Spleen (tissue), 11 donors: Measurements from ENCODE around the gene DDX41. TPM values are rescaled to one million over a fixed set of nuclear protein-coding genes. Genes with fewer than 3 reads are reported as not detected.
"Not testable (repeated sequence)": the region's sequence is repeated elsewhere in the genome, so short reads cannot be mapped to it uniquely, and the experiment has no call there.

Experiments
- DNase-seq: peaks from one replicate; pipeline ENCODE4 v3.0.0-alpha.2; 2020
- H3K27ac ChIP-seq, 8 donors: fragments of 200-600 bp; sonication (generic) in 7 of 8; 1 replicate in 4 of 8; 2 replicates in 4 of 8; pipeline versions ENCODE4 v1.5.0 to v1.8.0; 2016 to 2021; ENCODE audit warnings: inconsistent platforms in 4 of 8, mild to moderate bottlenecking in 4 of 8, moderate library complexity in 1 of 8
- H3K27me3 ChIP-seq, 7 donors: fragments of 200-600 bp; sonication (generic) in 6 of 7; replicated peaks in 1 of 7; 1 replicate in 4 of 7; 2 replicates in 3 of 7; pipeline versions ENCODE4 v1.5.0 to v1.8.0; 2016 to 2021; ENCODE audit warnings: inconsistent platforms in 3 of 7, mild to moderate bottlenecking in 1 of 7
- H3K36me3 ChIP-seq, 6 donors: fragments of 200-600 bp; sonication (generic) in 5 of 6; 1 replicate in 4 of 6; 2 replicates in 2 of 6; pipeline versions ENCODE4 v1.5.0 to v1.8.0; 2016 to 2021; ENCODE audit warnings: inconsistent platforms in 2 of 6
- H3K4me1 ChIP-seq, 6 donors: fragments of 200-600 bp; sonication (generic) in 5 of 6; 1 replicate in 3 of 6; 2 replicates in 3 of 6; pipeline versions ENCODE4 v1.5.0 to v1.8.0; 2016 to 2021; ENCODE audit warnings: inconsistent platforms in 3 of 6
- H3K4me3 ChIP-seq, 8 donors: fragments of 200-600 bp; sonication (generic) in 7 of 8; 1 replicate in 4 of 8; 2 replicates in 4 of 8; pipeline versions ENCODE4 v1.5.0 to v1.8.0; 2016 to 2021; ENCODE audit warnings: inconsistent platforms in 4 of 8, mild to moderate bottlenecking in 4 of 8, moderate library complexity in 2 of 8
- H3K9me3 ChIP-seq, 8 donors: fragments of 200-600 bp; sonication (generic) in 7 of 8; 1 replicate in 4 of 8; 2 replicates in 4 of 8; pipeline versions ENCODE4 v1.5.0 to v1.8.0; 2016 to 2021; ENCODE audit warnings: inconsistent platforms in 4 of 8
- POLR2A ChIP-seq, 3 donors: fragments of 450-650 bp; IDR thresholded peaks; one replicate each; pipeline ENCODE4 v1.5.1; 2017; ENCODE audit warnings: antibody characterized with exemption in 3 of 3, mild to moderate bottlenecking in 1 of 3
- POLR2AphosphoS5 ChIP-seq, 3 donors: sonication (generic); formaldehyde crosslinking; IDR thresholded peaks; one replicate each; pipeline ENCODE4 v1.5.1; 2017; ENCODE audit warnings: antibody characterized with exemption in 3 of 3
- WGBS, 5 donors: extraction: QIAGEN DNeasy Blood & Tissue Kit in 3 of 5; methylation state at CpG; one replicate each; pipeline versions ENCODE4 v1.1.5 to v1.1.7; 2013 to 2018; 5-methylcytosine and 5-hydroxymethylcytosine counted together
- intact Hi-C: fragments of 100-400 bp; cut with DNase I; formaldehyde crosslinking; loops from one replicate; pipeline ENCODE4 v1.15.0; 2023; ENCODE audit warnings: low total_unique reads
- polyA plus RNA-seq, 3 donors: library from polyadenylated mRNA; stranded (reverse); fragments of 200-250 nt; gene quantifications; one replicate each; pipeline ENCODE4 v1.2.1, GENCODE V29; 2013
- total RNA-seq, 7 donors: library from RNA; depleted of rRNA in 3 of 7; stranded (reverse); fragments of >200 nt in 3 of 7; fragmentation: NEBNext Ultra II Directional in 4 of 7; extraction: Animal tissue kit (Norgen Biotek cat#: 25700) in 4 of 7; gene quantifications; one replicate each; pipeline versions ENCODE4 v1.1.0 to v1.2.1, GENCODE V29; 2016 to 2021
- TF ChIP-seq, protein P1 (sequence below), 11 experiments: fragments of 200-600 bp in 7 of 11; fragments of 450-650 bp in 4 of 11; sonication (generic) in 4 of 11; IDR thresholded peaks in 8 of 11; conservative IDR thresholded peaks in 3 of 11; 1 replicate in 7 of 11; 2 replicates in 4 of 11; pipeline versions ENCODE4 v1.4.0 to v1.8.0; 2016 to 2021; ENCODE audit warnings: antibody characterized with exemption in 11 of 11, inconsistent platforms in 4 of 11, mild to moderate bottlenecking in 1 of 11
- donor health status: healthy with polysubstance abuse.
- donor health status: DM: no; HTN: no; CAD: no; lungs with moderate emphysema.
- donor health status: DM: no; HTN: no; CAD: no.
- donor health status: Bipolar disorder and iron deficiency.
- donor health status: healthy.
- donor health status: DM: no; HTN: no; CAD: no.
- donor health status: DM: yes; HTN: yes; CAD: no.

Gene DDX41
- total and polyA plus RNA-seq, 10 donors = 68.9 to 126 (median 92.4) TPM

GRCh38 chr5:177487144-177487543 is 29.6 kb downstream of the DDX41 start:
- intact Hi-C loops = no loop called here
- H3K9me3 ChIP-seq = no peaks in the 10 kb centered on the region
- H3K27ac ChIP-seq = no peak overlapping the region
- TF ChIP-seq POLR2AphosphoS5 (IDR thresholded peaks at IDR 0.05) (no peak), POLR2A (IDR thresholded peaks at IDR 0.05) (no peak)
- TF ChIP-seq, protein P1, sequence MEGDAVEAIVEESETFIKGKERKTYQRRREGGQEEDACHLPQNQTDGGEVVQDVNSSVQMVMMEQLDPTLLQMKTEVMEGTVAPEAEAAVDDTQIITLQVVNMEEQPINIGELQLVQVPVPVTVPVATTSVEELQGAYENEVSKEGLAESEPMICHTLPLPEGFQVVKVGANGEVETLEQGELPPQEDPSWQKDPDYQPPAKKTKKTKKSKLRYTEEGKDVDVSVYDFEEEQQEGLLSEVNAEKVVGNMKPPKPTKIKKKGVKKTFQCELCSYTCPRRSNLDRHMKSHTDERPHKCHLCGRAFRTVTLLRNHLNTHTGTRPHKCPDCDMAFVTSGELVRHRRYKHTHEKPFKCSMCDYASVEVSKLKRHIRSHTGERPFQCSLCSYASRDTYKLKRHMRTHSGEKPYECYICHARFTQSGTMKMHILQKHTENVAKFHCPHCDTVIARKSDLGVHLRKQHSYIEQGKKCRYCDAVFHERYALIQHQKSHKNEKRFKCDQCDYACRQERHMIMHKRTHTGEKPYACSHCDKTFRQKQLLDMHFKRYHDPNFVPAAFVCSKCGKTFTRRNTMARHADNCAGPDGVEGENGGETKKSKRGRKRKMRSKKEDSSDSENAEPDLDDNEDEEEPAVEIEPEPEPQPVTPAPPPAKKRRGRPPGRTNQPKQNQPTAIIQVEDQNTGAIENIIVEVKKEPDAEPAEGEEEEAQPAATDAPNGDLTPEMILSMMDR (IDR thresholded peaks at IDR 0.05 in 8 of 11, conservative IDR thresholded peaks at IDR 0.05 in 3 of 11) = no peak
- peaks cover 0 to 33% (median 20%) of the 10 kb centered on the region in 6 donors for H3K4me1 ChIP-seq
- no peak overlapping the region for H3K4me3 ChIP-seq
- H3K27me3 ChIP-seq = no peaks in the 10 kb centered on the region
- peaks cover 0 to 100% (median 65%) of the 10 kb centered on the region in 6 donors for H3K36me3 ChIP-seq
- WGBS, 5 donors = 92 to 95% (median 94%) methylated on average over 8 of the region's 8 CpGs
- DNase-seq = no peak

DNA sequence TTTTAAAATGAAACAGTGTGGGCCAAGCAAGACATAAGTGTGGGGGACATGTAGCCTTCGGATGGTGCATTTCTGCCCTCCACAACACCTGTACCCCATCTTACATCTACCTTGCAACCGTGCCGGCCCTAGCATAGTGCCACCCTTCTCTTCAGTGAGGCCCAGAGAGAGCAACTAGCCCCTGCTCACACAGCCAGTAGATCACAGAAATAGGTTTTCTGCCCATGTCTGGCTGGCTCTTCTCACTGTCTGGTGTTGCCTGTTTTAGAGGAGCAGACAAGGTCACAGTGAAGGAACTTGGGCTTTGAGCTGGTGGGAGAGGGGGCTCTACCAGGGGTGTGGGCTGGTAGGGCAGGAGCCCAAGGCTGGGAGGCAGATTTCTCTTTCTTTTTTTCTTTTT is 30.5 kb downstream of the DDX41 start:
- H3K9me3 ChIP-seq = no peaks in the 10 kb centered on the region
- peaks cover 0 to 100% (median 56%) of the 10 kb centered on the region in 6 donors for H3K36me3 ChIP-seq
- H3K4me3 ChIP-seq = no peak overlapping the region
- intact Hi-C loops = no loop called here
- DNase-seq = no peak
- no peak overlapping the region for H3K27ac ChIP-seq
- peaks cover 0 to 24% (median 14%) of the 10 kb centered on the region in 6 donors for H3K4me1 ChIP-seq
- no peaks in the 10 kb centered on the region for H3K27me3 ChIP-seq
- WGBS, 5 donors = 92 to 98% (median 96%) methylated on average over 3 of the region's 3 CpGs
- TF ChIP-seq POLR2A (IDR thresholded peaks at IDR 0.05) (no peak), POLR2AphosphoS5 (IDR thresholded peaks at IDR 0.05) (no peak)
- TF ChIP-seq, protein P1 (IDR thresholded peaks at IDR 0.05 in 8 of 11, conservative IDR thresholded peaks at IDR 0.05 in 3 of 11) = no peak

- H3K4me3 ChIP-seq, intact Hi-C loops, DNase-seq, H3K27ac ChIP-seq, H3K9me3 ChIP-seq, H3K27me3 ChIP-seq: not testable (repeated sequence)
- peaks cover 0 to 98% (median 54%) of the 10 kb centered on the region in 6 donors for H3K36me3 ChIP-seq
- WGBS, 5 donors = 88 to 100% (median 97%) methylated on average over 3 of the region's 3 CpGs
- H3K4me1 ChIP-seq = peaks cover 0 to 21% (median 9%) of the 10 kb centered on the region in 6 donors
These were observed 31.0 kb downstream of the DDX41 start for GRCh38 chr5:177485753-177486152.

GRCh38 chr5:177484902-177485549 is 31.7 kb downstream of the DDX41 start:
- H3K4me1 ChIP-seq = peaks cover 1 to 19% (median 11%) of the 10 kb centered on the region in 6 donors
- no peak for TF ChIP-seq POLR2A (IDR thresholded peaks at IDR 0.05)
- TF ChIP-seq POLR2AphosphoS5 (IDR thresholded peaks at IDR 0.05) = no peak
- TF ChIP-seq, protein P1 (IDR thresholded peaks at IDR 0.05 in 8 of 11, conservative IDR thresholded peaks at IDR 0.05 in 3 of 11) = no peak
- WGBS, 5 donors = 71 to 83% (median 77%) methylated on average over 11 to 13 of the region's 13 CpGs
- H3K9me3 ChIP-seq = no peaks in the 10 kb centered on the region
- peaks cover 0 to 90% (median 48%) of the 10 kb centered on the region in 6 donors for H3K36me3 ChIP-seq
- no peaks in the 10 kb centered on the region for H3K27me3 ChIP-seq
- intact Hi-C loops = no loop called here
- H3K27ac ChIP-seq = no peak overlapping the region
- H3K4me3 ChIP-seq = no peak overlapping the region
- peak; percentile 47 for DNase-seq
